ENCODE data around the gene SLC22A1. TPM values are rescaled to one million over a fixed set of nuclear protein-coding genes. Genes with fewer than 3 reads are reported as not detected.

The SLC22A1 gene
- total RNA-seq, 1 donor from 2014 or later: 2.0 TPM

- Mint-ChIP-seq H3K4me3 (no peak overlapping the region), H3K9me3 (no peaks in the 10 kb centered on the region), H3K36me3 (peaks cover 38% of the 10 kb centered on the region), H3K27ac (no peak overlapping the region), H3K4me1 (no peaks in the 10 kb centered on the region), H3K27me3 (ENCODE audit: low read depth) (no peaks in the 10 kb centered on the region)
- TF ChIP-seq, protein P1, sequence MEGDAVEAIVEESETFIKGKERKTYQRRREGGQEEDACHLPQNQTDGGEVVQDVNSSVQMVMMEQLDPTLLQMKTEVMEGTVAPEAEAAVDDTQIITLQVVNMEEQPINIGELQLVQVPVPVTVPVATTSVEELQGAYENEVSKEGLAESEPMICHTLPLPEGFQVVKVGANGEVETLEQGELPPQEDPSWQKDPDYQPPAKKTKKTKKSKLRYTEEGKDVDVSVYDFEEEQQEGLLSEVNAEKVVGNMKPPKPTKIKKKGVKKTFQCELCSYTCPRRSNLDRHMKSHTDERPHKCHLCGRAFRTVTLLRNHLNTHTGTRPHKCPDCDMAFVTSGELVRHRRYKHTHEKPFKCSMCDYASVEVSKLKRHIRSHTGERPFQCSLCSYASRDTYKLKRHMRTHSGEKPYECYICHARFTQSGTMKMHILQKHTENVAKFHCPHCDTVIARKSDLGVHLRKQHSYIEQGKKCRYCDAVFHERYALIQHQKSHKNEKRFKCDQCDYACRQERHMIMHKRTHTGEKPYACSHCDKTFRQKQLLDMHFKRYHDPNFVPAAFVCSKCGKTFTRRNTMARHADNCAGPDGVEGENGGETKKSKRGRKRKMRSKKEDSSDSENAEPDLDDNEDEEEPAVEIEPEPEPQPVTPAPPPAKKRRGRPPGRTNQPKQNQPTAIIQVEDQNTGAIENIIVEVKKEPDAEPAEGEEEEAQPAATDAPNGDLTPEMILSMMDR (IDR thresholded peaks at IDR 0.05; ENCODE audit: unreplicated experiment): no peak
- DNase-seq (ENCODE audit: low spot score in 2 of 2, unreplicated experiment in 2 of 2): no peak
These were observed 27.7 kb upstream of the SLC22A1 start for GRCh38 chr6:160093946-160094345.

DNA sequence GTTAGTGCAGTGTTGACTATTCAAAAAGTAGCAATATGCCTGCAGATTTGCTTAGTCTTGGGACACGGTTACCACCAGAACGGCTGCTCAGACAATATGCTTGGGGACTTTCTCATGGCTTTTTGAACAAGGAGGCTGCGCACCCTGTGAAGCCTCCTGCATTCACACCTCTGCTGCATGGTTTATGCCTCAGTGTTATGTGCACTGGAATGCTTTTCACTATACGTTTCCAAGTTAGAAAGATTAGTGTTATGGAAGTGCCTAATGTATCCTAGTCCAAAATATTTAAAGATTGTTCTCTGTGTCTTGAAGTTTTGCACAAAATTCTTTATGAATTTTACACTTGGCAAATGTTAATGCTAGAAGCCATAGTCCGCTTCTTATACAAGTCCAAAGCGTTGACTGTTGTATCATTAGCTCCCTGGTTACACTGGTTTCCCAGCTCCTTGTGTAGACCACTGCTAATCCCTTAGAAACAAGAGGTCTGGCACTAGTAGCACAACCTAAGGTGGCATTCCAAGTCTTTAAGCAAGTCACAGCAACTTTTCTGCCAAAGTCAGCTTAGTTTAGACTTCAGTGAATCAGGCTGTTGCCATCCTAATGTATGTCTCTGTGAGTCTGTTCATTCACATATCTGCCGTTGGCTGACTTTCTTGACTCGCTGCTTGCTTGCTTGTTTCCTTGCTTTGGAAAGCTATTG is 26.3 kb upstream of the SLC22A1 start:
- peaks cover 33% of the 10 kb centered on the region for H3K36me3 Mint-ChIP-seq
- no peaks in the 10 kb centered on the region for H3K4me1 Mint-ChIP-seq
- no peak for DNase-seq (ENCODE audit: low spot score in 2 of 2, unreplicated experiment in 2 of 2)
- no peaks in the 10 kb centered on the region for H3K27me3 Mint-ChIP-seq (ENCODE audit: low read depth)
- H3K9me3 Mint-ChIP-seq: no peaks in the 10 kb centered on the region
- H3K4me3 Mint-ChIP-seq: no peak overlapping the region
- TF ChIP-seq, protein P1 (IDR thresholded peaks at IDR 0.05; ENCODE audit: unreplicated experiment): no peak
- H3K27ac Mint-ChIP-seq: no peak overlapping the region

GRCh38 chr6:160101277-160102205 is 20.1 kb upstream of the SLC22A1 start:
- Mint-ChIP-seq H3K4me1 (no peaks in the 10 kb centered on the region), H3K9me3 (no peaks in the 10 kb centered on the region), H3K27me3 (ENCODE audit: low read depth) (no peaks in the 10 kb centered on the region), H3K36me3 (peaks cover 45% of the 10 kb centered on the region), H3K4me3 (no peak overlapping the region), H3K27ac (no peak overlapping the region)
- no peak for DNase-seq (ENCODE audit: low spot score in 2 of 2, unreplicated experiment in 2 of 2)
- TF ChIP-seq, protein P1 (IDR thresholded peaks at IDR 0.05; ENCODE audit: unreplicated experiment): no peak

DNA sequence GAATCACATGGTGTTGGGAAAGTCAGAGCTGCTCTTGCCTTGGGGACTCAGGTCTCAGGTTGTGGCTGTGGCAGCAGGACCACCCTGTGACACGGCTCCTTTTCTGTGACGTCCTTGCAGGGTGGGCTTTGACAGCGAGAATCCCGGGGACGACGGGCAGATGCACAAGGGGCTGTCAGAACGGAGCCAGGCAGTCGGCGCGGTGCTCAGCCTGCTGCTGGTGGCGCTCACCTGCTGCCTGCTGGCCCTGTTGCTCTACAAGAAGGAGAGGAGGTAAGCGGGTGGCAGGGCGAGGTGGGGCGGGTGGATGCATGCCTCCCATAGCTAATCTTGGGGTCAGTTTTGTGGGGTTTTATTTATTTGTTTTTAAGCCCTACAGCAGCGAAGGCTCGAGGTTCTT is 19.2 kb upstream of the SLC22A1 start:
- Mint-ChIP-seq H3K27me3 (ENCODE audit: low read depth) (no peaks in the 10 kb centered on the region), H3K4me1 (no peaks in the 10 kb centered on the region), H3K9me3 (no peaks in the 10 kb centered on the region), H3K36me3 (peaks cover 44% of the 10 kb centered on the region), H3K4me3 (no peak overlapping the region), H3K27ac (no peak overlapping the region)
- no peak for DNase-seq (ENCODE audit: low spot score in 2 of 2, unreplicated experiment in 2 of 2)
- TF ChIP-seq, protein P1 (IDR thresholded peaks at IDR 0.05; ENCODE audit: unreplicated experiment): no peak

GRCh38 chr6:160102956-160103824 is 18.4 kb upstream of the SLC22A1 start:
- no peaks in the 10 kb centered on the region for H3K4me1 Mint-ChIP-seq
- H3K9me3 Mint-ChIP-seq: no peaks in the 10 kb centered on the region
- H3K27ac Mint-ChIP-seq: no peak overlapping the region
- peaks cover 47% of the 10 kb centered on the region for H3K36me3 Mint-ChIP-seq
- no peak overlapping the region for H3K4me3 Mint-ChIP-seq
- no peaks in the 10 kb centered on the region for H3K27me3 Mint-ChIP-seq (ENCODE audit: low read depth)
- TF ChIP-seq, protein P1 (IDR thresholded peaks at IDR 0.05; ENCODE audit: unreplicated experiment): no peak
- no peak for DNase-seq (ENCODE audit: low spot score in 2 of 2, unreplicated experiment in 2 of 2)
